H9 (cell line): ENCODE measurements around the gene TRIM38. TPM values are rescaled to one million over a fixed set of nuclear protein-coding genes. Genes with fewer than 3 reads are reported as not detected.

Experiments
- DNase-seq: peaks from one replicate; pipeline ENCODE4 v3.0.0-alpha.2; 2017
- H2AFZ ChIP-seq: one replicate; pipeline ENCODE4 v1.6.1; 2013; ENCODE audit warnings: mild to moderate bottlenecking, low read length, control low read depth, moderate library complexity
- H2AK5ac ChIP-seq: 2 replicates; pipeline ENCODE4 v1.6.1; 2013; ENCODE audit warnings: low read length, control low read depth, mixed read lengths; ENCODE audit not compliant: insufficient read length
- H2BK120ac ChIP-seq: one replicate; pipeline ENCODE4 v1.6.1; 2013; ENCODE audit warnings: low read depth, mild to moderate bottlenecking, low read length, control low read depth, inconsistent platforms; ENCODE audit not compliant: poor library complexity, severe bottlenecking
- H2BK12ac ChIP-seq: 2 replicates; pipeline ENCODE4 v1.6.1; 2013; ENCODE audit warnings: low read length, control low read depth, mixed read lengths, low read depth; ENCODE audit not compliant: insufficient read length
- H2BK15ac ChIP-seq: 2 replicates; pipeline ENCODE4 v1.6.1; 2013; ENCODE audit warnings: low read depth, low read length, control low read depth
- H2BK20ac ChIP-seq: one replicate; pipeline ENCODE4 v1.6.1; 2013; ENCODE audit warnings: low read depth, mild to moderate bottlenecking, low read length, control low read depth, inconsistent platforms; ENCODE audit not compliant: poor library complexity, severe bottlenecking
- H2BK5ac ChIP-seq: 2 replicates; pipeline ENCODE4 v1.6.1; 2013; ENCODE audit warnings: low read length, control low read depth, mixed read lengths; ENCODE audit not compliant: insufficient read length
- H3K14ac ChIP-seq: 2 replicates; pipeline ENCODE4 v1.6.1; 2013; ENCODE audit warnings: low read length, control low read depth; ENCODE audit not compliant: insufficient read depth
- H3K18ac ChIP-seq: 2 replicates; pipeline ENCODE4 v1.6.1; 2013; ENCODE audit warnings: low read depth, mild to moderate bottlenecking, mixed read lengths, low read length, control low read depth; ENCODE audit not compliant: insufficient read length
- H3K23ac ChIP-seq: 2 replicates; pipeline ENCODE4 v1.6.1; 2013; ENCODE audit warnings: low read length, control low read depth, mixed read lengths, low read depth; ENCODE audit not compliant: insufficient read length
- H3K23me2 ChIP-seq: 2 replicates; pipeline ENCODE4 v1.6.1; 2013; ENCODE audit warnings: low read depth, mild to moderate bottlenecking, mixed read lengths, low read length, control low read depth; ENCODE audit not compliant: insufficient read length, poor library complexity, severe bottlenecking
- H3K27ac ChIP-seq: 2 replicates; pipeline ENCODE4 v1.5.1; 2013; ENCODE audit warnings: low read length, control low read depth, mixed read lengths, low read depth; ENCODE audit not compliant: insufficient read length
- H3K27me3 ChIP-seq: 2 replicates; pipeline ENCODE4 v1.6.1; 2013; ENCODE audit warnings: low read length, control low read depth, inconsistent platforms; ENCODE audit not compliant: insufficient read depth
- H3K4ac ChIP-seq: 2 replicates; pipeline ENCODE4 v1.6.1; 2013; ENCODE audit warnings: low read depth, mild to moderate bottlenecking, control low read depth, inconsistent platforms, low read length, moderate library complexity
- H3K4me1 ChIP-seq: 2 replicates; pipeline ENCODE4 v1.6.1; 2013; ENCODE audit warnings: low read length, control low read depth, inconsistent platforms; ENCODE audit not compliant: insufficient read depth
- H3K4me2 ChIP-seq: 2 replicates; pipeline ENCODE4 v1.6.1; 2013; ENCODE audit warnings: low read length, control low read depth, mixed read lengths; ENCODE audit not compliant: insufficient read length, insufficient read depth
- H3K56ac ChIP-seq: 2 replicates; pipeline ENCODE4 v1.6.1; 2013; ENCODE audit warnings: low read depth, mild to moderate bottlenecking, mixed read lengths, low read length, control low read depth; ENCODE audit not compliant: insufficient read length
- H3K79me1 ChIP-seq: 2 replicates; pipeline ENCODE4 v1.6.1; 2013; ENCODE audit warnings: low read depth, mild to moderate bottlenecking, moderate library complexity, low read length, control low read depth, inconsistent platforms; ENCODE audit not compliant: insufficient read depth, poor library complexity, severe bottlenecking
- H3K79me2 ChIP-seq: 2 replicates; pipeline ENCODE4 v1.6.1; 2013; ENCODE audit warnings: low read length, control low read depth, inconsistent platforms; ENCODE audit not compliant: insufficient read depth
- H3K9ac ChIP-seq: 2 replicates; pipeline ENCODE4 v1.6.1; 2013; ENCODE audit warnings: low read length, control low read depth, mixed read lengths; ENCODE audit not compliant: insufficient read length; ENCODE audit errors: extremely low read depth
- H3K9me3 ChIP-seq: one replicate; pipeline ENCODE4 v1.6.1; 2013; ENCODE audit warnings: low read depth, low read length, inconsistent platforms; ENCODE audit not compliant: control insufficient read depth
- H3T11ph ChIP-seq: one replicate; pipeline ENCODE4 v1.6.1; 2013; ENCODE audit warnings: mild to moderate bottlenecking, low read length, control low read depth, inconsistent platforms
- H4K20me1 ChIP-seq: one replicate; pipeline ENCODE4 v1.6.1; 2013; ENCODE audit not compliant: control insufficient read depth, insufficient read length, insufficient read depth
- H4K5ac ChIP-seq: 2 replicates; pipeline ENCODE4 v1.6.1; 2013; ENCODE audit warnings: low read depth, mild to moderate bottlenecking, mixed read lengths, low read length, control low read depth; ENCODE audit not compliant: insufficient read length
- H4K8ac ChIP-seq: replicated peaks from 2 replicates; pipeline ENCODE4 v1.6.1; 2013; ENCODE audit warnings: low read length, control low read depth, mixed read lengths, low read depth; ENCODE audit not compliant: insufficient read length
- H4K91ac ChIP-seq: 2 replicates; pipeline ENCODE4 v1.6.1; 2013; ENCODE audit warnings: low read depth, mild to moderate bottlenecking, moderate library complexity, mixed read lengths, low read length, control low read depth; ENCODE audit not compliant: insufficient read length
- H3K27ac Mint-ChIP-seq, 3 experiments: 2 replicates in 2 of 3; 3 replicates in 1 of 3; pipeline ENCODE4 v1.8.0; 2020 to 2021; ENCODE audit warnings: mixed read lengths in 3 of 3, mild to moderate bottlenecking in 1 of 3, moderate library complexity in 1 of 3
- H3K27me3 Mint-ChIP-seq: 2 replicates; pipeline ENCODE4 v1.8.0; 2021; ENCODE audit warnings: low read depth, mild to moderate bottlenecking, moderate library complexity, mixed read lengths
- H3K36me3 Mint-ChIP-seq, 3 experiments: 2 replicates in 2 of 3; 3 replicates in 1 of 3; pipeline ENCODE4 v1.8.0; 2020 to 2021; ENCODE audit warnings: low read depth in 3 of 3, mixed read lengths in 3 of 3; ENCODE audit not compliant: insufficient read depth in 1 of 3
- H3K4me1 Mint-ChIP-seq, 2 experiments: 2 replicates each; pipeline ENCODE4 v1.8.0; 2020; ENCODE audit warnings: mixed read lengths in 2 of 2
- H3K4me3 Mint-ChIP-seq, 2 experiments: 2 replicates in 1 of 2; 3 replicates in 1 of 2; pipeline ENCODE4 v1.8.0; 2020 to 2021; ENCODE audit warnings: mild to moderate bottlenecking in 2 of 2, mixed read lengths in 2 of 2, moderate library complexity in 1 of 2
- H3K9me3 Mint-ChIP-seq, 2 experiments: 2 replicates in 1 of 2; 3 replicates in 1 of 2; pipeline ENCODE4 v1.8.0; 2020; ENCODE audit warnings: mild to moderate bottlenecking in 2 of 2, mixed read lengths in 2 of 2, moderate library complexity in 1 of 2
- WGBS: extraction: QIAGEN DNeasy Blood & Tissue Kit; methylation state at CpG from one replicate; pipeline ENCODE4 v1.1.7; 2013; ENCODE audit warnings: missing lambda C conversion rate, low lambda C conversion rate, mixed read lengths; ENCODE audit not compliant: insufficient read length; ENCODE audit errors: extremely low coverage; 5-methylcytosine and 5-hydroxymethylcytosine counted together
- total RNA-seq: library from RNA; stranded (reverse); gene quantifications from 2 replicates; pipeline ENCODE4 v1.2.1, GENCODE V29; 2021
- TF ChIP-seq, protein P1 (sequence below): fragments of 200-600 bp; sonication (generic); conservative IDR thresholded peaks from 3 replicates; pipeline ENCODE4 v1.8.0; 2021; ENCODE audit warnings: antibody characterized with exemption, mild to moderate bottlenecking

Gene TRIM38
- total RNA-seq, 1 experiment from 2014 or later: 0.61 TPM

DNA sequence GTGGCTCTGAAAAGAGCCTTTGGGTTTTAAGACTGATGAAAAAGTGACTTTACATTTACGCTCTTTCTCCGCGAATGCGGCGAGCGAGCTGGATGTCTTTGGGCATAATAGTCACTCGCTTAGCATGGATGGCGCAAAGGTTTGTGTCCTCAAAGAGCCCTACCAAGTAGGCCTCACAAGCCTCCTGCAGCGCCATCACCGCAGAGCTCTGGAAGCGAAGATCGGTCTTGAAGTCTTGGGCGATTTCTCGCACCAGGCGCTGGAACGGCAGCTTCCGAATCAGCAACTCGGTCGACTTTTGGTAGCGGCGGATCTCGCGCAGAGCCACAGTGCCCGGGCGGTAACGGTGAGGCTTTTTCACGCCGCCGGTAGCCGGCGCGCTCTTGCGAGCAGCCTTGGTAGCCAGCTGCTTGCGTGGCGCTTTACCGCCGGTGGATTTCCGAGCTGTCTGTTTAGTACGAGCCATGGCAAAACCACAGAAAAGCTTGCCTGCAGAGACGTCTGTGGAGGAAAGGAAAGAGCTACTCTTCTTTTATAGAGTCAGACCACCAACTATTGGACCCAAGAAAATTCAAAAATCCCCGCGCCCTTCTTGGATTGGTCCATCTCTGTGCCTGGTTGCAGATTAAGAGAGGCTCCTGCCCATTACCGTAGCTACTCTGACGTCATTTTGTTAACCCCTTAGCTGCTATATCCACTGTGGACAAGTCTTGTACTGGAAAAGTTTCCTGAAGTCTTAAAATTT lies 69.2 kb downstream of the TRIM38 start:
- Mint-ChIP-seq H3K27me3 (no peaks in the 10 kb centered on the region; the same call in none of the 2 replicates), H3K27ac (peak overlapping the region; percentile 98 to 100 (median 99)), H3K4me1 (peaks cover 52 to 66% of the 10 kb centered on the region in 2 experiments), H3K36me3 (no peaks in the 10 kb centered on the region), H3K9me3 (no peaks in the 10 kb centered on the region; a peak in 1 of 5 replicates), H3K4me3 (peak overlapping the region; percentile 85 to 95)
- Histone ChIP-seq H3K4me2 (peak overlapping the region; percentile 94), H3K14ac (peak overlapping the region; percentile 96), H3K79me2 (no peaks in the 10 kb centered on the region), H4K8ac (no peak overlapping the region), H3K4me1 (no peaks in the 10 kb centered on the region), H2BK120ac (peak overlapping the region; percentile 79), H2BK12ac (peak overlapping the region; percentile 10), H3K9me3 (no peaks in the 10 kb centered on the region), H4K20me1 (no peaks in the 10 kb centered on the region), H3T11ph (no peak overlapping the region), H2BK20ac (no peak overlapping the region), H4K91ac (no peak overlapping the region), H3K23me2 (peaks cover 24% of the 10 kb centered on the region), H3K27me3 (no peaks in the 10 kb centered on the region), H3K4ac (no peak overlapping the region; the same call in 1 of the 2 replicates), H3K18ac (peak overlapping the region; percentile 94), H2BK15ac (no peak overlapping the region), H4K5ac (no peak overlapping the region), H3K9ac (peak overlapping the region; percentile 99), H2AK5ac (no peak overlapping the region), H2BK5ac (peak overlapping the region; percentile 87), H3K27ac (peak overlapping the region; percentile 97), H3K23ac (no peak overlapping the region), H3K56ac (peak overlapping the region; percentile 33), H3K79me1 (no peaks in the 10 kb centered on the region), H2AFZ (no peak overlapping the region)
- no CpG with 5 or more reads among the region's 44 CpGs for WGBS
- peak; percentile 94 for DNase-seq
- TF ChIP-seq, protein P1, sequence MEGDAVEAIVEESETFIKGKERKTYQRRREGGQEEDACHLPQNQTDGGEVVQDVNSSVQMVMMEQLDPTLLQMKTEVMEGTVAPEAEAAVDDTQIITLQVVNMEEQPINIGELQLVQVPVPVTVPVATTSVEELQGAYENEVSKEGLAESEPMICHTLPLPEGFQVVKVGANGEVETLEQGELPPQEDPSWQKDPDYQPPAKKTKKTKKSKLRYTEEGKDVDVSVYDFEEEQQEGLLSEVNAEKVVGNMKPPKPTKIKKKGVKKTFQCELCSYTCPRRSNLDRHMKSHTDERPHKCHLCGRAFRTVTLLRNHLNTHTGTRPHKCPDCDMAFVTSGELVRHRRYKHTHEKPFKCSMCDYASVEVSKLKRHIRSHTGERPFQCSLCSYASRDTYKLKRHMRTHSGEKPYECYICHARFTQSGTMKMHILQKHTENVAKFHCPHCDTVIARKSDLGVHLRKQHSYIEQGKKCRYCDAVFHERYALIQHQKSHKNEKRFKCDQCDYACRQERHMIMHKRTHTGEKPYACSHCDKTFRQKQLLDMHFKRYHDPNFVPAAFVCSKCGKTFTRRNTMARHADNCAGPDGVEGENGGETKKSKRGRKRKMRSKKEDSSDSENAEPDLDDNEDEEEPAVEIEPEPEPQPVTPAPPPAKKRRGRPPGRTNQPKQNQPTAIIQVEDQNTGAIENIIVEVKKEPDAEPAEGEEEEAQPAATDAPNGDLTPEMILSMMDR: no peak
